ENCODE measurements around the gene ST8SIA6. TPM values are rescaled to one million over a fixed set of nuclear protein-coding genes. Genes with fewer than 3 reads are reported as not detected.

Gene ST8SIA6
- total RNA-seq, 1 donor from 2014 or later, result 0.53 TPM

GRCh38 chr10:17422931-17423330 is 31.5 kb downstream of the ST8SIA6 start:
- FAIRE-seq (no peak), DNase-seq (ENCODE audit: low read depth) (no peak)
- Histone ChIP-seq H3K27me3 (ENCODE audit: control insufficient read depth, insufficient read depth, low read length) (peaks cover 2% of the 10 kb centered on the region), H3K36me3 (ENCODE audit: control insufficient read depth, insufficient read depth, low read length) (no peaks in the 10 kb centered on the region), H3K4me3 (ENCODE audit: low read depth, low read length) (no peak overlapping the region)
- TF ChIP-seq CTCF (IDR thresholded peaks at IDR 0.05; ENCODE audit: insufficient read depth, low read length, severe bottlenecking), result no peak

- DNase-seq (ENCODE audit: low read depth) (no peak), FAIRE-seq (no peak)
- no peaks in the 10 kb centered on the region for H3K27me3 ChIP-seq (ENCODE audit: control insufficient read depth, insufficient read depth, low read length)
- H3K4me3 ChIP-seq (ENCODE audit: low read depth, low read length), result no peak overlapping the region
- no peak for TF ChIP-seq CTCF (IDR thresholded peaks at IDR 0.05; ENCODE audit: insufficient read depth, low read length, severe bottlenecking)
- no peaks in the 10 kb centered on the region for H3K36me3 ChIP-seq (ENCODE audit: control insufficient read depth, insufficient read depth, low read length)
Measured at GRCh38 chr10:17418249-17418648, 36.1 kb downstream of the ST8SIA6 start.

- no peak for FAIRE-seq
Measured at GRCh38 chr10:17416442-17417211, 37.8 kb downstream of the ST8SIA6 start.

GRCh38 chr10:17415046-17415658 is 39.2 kb downstream of the ST8SIA6 start:
- no peak for FAIRE-seq
- H3K36me3 ChIP-seq (ENCODE audit: control insufficient read depth, insufficient read depth, low read length), result no peaks in the 10 kb centered on the region
- no peak for DNase-seq (ENCODE audit: low read depth)
- H3K4me3 ChIP-seq (ENCODE audit: low read depth, low read length), result no peak overlapping the region
- no peaks in the 10 kb centered on the region for H3K27me3 ChIP-seq (ENCODE audit: control insufficient read depth, insufficient read depth, low read length)
- no peak for TF ChIP-seq CTCF (IDR thresholded peaks at IDR 0.05; ENCODE audit: insufficient read depth, low read length, severe bottlenecking)

More at GRCh38 chr10:17416442-17417211, 37.8 kb downstream of the ST8SIA6 start:
- Histone ChIP-seq H3K27me3 (ENCODE audit: control insufficient read depth, insufficient read depth, low read length) (no peaks in the 10 kb centered on the region), H3K4me3 (ENCODE audit: low read depth, low read length) (no peak overlapping the region), H3K36me3 (ENCODE audit: control insufficient read depth, insufficient read depth, low read length) (no peaks in the 10 kb centered on the region)
- no peak for TF ChIP-seq CTCF (IDR thresholded peaks at IDR 0.05; ENCODE audit: insufficient read depth, low read length, severe bottlenecking)
- no peak for DNase-seq (ENCODE audit: low read depth)

- Histone ChIP-seq H3K4me3 (ENCODE audit: low read depth, low read length) (no peak overlapping the region), H3K27me3 (ENCODE audit: control insufficient read depth, insufficient read depth, low read length) (no peaks in the 10 kb centered on the region), H3K36me3 (ENCODE audit: control insufficient read depth, insufficient read depth, low read length) (no peaks in the 10 kb centered on the region)
- DNase-seq (ENCODE audit: low read depth) (no peak), FAIRE-seq (no peak)
- TF ChIP-seq CTCF (IDR thresholded peaks at IDR 0.05; ENCODE audit: insufficient read depth, low read length, severe bottlenecking), result no peak
Measured at GRCh38 chr10:17414484-17414883, 39.9 kb downstream of the ST8SIA6 start.

Measured in bronchial epithelial cell (primary cell).